Measurements from ENCODE around the gene ADGRB2. TPM values are rescaled to one million over a fixed set of nuclear protein-coding genes. Genes with fewer than 3 reads are reported as not detected.
"Not testable (repeated sequence)": the region's sequence is repeated elsewhere in the genome, so short reads cannot be mapped to it uniquely, and the experiment has no call there.

ADGRB2 gene
- total RNA-seq, 1 donor from 2014 or later = 6.0 TPM

- no peak for DNase-seq (ENCODE audit: low spot score)
These were observed 36.9 kb downstream of the ADGRB2 start for GRCh38 chr1:31727195-31727594.

- DNase-seq (ENCODE audit: low spot score) = no peak
These were observed 37.4 kb downstream of the ADGRB2 start for GRCh38 chr1:31726715-31727114.

GRCh38 chr1:31725777-31726535 is 38.2 kb downstream of the ADGRB2 start:
- no peak for DNase-seq (ENCODE audit: low spot score)

- DNase-seq (ENCODE audit: low spot score) = no peak
These were observed 39.0 kb downstream of the ADGRB2 start for GRCh38 chr1:31725134-31725533.

- peak; percentile 67 for DNase-seq (ENCODE audit: low spot score)
These were observed 40.2 kb downstream of the ADGRB2 start for GRCh38 chr1:31723828-31724359.

- DNase-seq (ENCODE audit: low spot score) = no peak
These were observed 45.7 kb downstream of the ADGRB2 start for GRCh38 chr1:31718327-31718897.

- no peak for DNase-seq (ENCODE audit: low spot score)
These were observed 46.8 kb downstream of the ADGRB2 start for GRCh38 chr1:31717341-31717740.

- no peak for DNase-seq (ENCODE audit: low spot score)
These were observed 48.3 kb downstream of the ADGRB2 start for GRCh38 chr1:31715873-31716220.

GRCh38 chr1:31715087-31715872 is 48.9 kb downstream of the ADGRB2 start:
- peak; percentile 93 for DNase-seq (ENCODE audit: low spot score)

- peak; percentile 46 for DNase-seq (ENCODE audit: low spot score)
These were observed 49.6 kb downstream of the ADGRB2 start for GRCh38 chr1:31714442-31715086.

GRCh38 chr1:31712630-31713029 is 51.5 kb downstream of the ADGRB2 start:
- DNase-seq (ENCODE audit: low spot score) = peak; percentile 34

- DNase-seq (ENCODE audit: low spot score) = no peak
These were observed 52.1 kb downstream of the ADGRB2 start for GRCh38 chr1:31712068-31712467.

GRCh38 chr1:31708324-31708723 is 55.8 kb downstream of the ADGRB2 start:
- no peak for DNase-seq (ENCODE audit: low spot score)

GRCh38 chr1:31707711-31708110 is 56.4 kb downstream of the ADGRB2 start:
- no peak for DNase-seq (ENCODE audit: low spot score)

- not testable (repeated sequence) for DNase-seq (ENCODE audit: low spot score)
These were observed 57.0 kb downstream of the ADGRB2 start for GRCh38 chr1:31707059-31707600.

GRCh38 chr1:31706384-31707058 is 57.6 kb downstream of the ADGRB2 start:
- DNase-seq (ENCODE audit: low spot score) = no peak

- DNase-seq (ENCODE audit: low spot score) = peak; percentile 41
These were observed 58.9 kb downstream of the ADGRB2 start for GRCh38 chr1:31705080-31705866.

- DNase-seq (ENCODE audit: low spot score) = peak; percentile 45
These were observed 59.7 kb downstream of the ADGRB2 start for GRCh38 chr1:31704271-31705079.
